Measurements from ENCODE around the gene MPHOSPH8.

The MPHOSPH8 gene, protein sequence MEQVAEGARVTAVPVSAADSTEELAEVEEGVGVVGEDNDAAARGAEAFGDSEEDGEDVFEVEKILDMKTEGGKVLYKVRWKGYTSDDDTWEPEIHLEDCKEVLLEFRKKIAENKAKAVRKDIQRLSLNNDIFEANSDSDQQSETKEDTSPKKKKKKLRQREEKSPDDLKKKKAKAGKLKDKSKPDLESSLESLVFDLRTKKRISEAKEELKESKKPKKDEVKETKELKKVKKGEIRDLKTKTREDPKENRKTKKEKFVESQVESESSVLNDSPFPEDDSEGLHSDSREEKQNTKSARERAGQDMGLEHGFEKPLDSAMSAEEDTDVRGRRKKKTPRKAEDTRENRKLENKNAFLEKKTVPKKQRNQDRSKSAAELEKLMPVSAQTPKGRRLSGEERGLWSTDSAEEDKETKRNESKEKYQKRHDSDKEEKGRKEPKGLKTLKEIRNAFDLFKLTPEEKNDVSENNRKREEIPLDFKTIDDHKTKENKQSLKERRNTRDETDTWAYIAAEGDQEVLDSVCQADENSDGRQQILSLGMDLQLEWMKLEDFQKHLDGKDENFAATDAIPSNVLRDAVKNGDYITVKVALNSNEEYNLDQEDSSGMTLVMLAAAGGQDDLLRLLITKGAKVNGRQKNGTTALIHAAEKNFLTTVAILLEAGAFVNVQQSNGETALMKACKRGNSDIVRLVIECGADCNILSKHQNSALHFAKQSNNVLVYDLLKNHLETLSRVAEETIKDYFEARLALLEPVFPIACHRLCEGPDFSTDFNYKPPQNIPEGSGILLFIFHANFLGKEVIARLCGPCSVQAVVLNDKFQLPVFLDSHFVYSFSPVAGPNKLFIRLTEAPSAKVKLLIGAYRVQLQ
- total RNA-seq, result 93.3 to 176 (median 141) reads per million in 3 experiments

DNA sequence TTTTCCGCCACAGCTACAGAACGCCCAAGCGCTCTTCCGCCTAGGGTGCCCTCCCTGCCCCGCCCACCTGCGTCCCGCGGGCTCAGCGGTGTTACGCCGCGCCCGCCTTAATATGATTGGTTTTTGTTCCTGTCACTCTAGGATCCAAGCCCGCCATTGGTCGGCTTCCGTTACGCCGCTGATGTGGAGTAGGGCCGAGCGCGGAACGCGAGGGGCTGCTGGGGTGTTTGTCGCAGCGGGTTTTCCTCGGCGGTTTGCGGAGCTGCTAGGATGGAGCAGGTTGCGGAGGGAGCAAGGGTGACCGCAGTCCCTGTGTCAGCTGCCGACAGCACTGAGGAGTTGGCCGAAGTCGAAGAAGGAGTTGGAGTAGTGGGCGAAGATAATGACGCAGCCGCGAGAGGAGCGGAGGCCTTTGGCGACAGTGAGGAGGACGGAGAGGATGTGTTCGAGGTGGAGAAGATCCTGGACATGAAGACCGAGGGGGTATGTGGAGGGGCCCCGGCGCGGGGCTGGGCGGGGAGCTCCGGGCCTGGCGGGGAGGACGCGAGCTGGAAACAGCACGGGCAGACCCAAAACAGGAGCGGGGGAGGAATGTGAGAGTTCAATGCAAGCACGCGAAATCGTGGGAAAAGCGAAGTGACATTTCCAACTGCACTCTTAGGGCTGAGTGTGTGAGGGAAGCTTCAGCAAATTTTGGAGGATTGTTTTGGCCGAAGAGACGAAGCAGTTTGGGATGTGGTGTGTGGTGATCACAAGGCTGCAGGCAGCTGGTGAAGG is at the start of gene MPHOSPH8:
Gene MPHOSPH8 (plus strand): TSS at position 181 of the 777 bp plus-strand sequence. CDS start 90 bp downstream, at position 271.
- peak; percentile 91 for DNase-seq

DNA sequence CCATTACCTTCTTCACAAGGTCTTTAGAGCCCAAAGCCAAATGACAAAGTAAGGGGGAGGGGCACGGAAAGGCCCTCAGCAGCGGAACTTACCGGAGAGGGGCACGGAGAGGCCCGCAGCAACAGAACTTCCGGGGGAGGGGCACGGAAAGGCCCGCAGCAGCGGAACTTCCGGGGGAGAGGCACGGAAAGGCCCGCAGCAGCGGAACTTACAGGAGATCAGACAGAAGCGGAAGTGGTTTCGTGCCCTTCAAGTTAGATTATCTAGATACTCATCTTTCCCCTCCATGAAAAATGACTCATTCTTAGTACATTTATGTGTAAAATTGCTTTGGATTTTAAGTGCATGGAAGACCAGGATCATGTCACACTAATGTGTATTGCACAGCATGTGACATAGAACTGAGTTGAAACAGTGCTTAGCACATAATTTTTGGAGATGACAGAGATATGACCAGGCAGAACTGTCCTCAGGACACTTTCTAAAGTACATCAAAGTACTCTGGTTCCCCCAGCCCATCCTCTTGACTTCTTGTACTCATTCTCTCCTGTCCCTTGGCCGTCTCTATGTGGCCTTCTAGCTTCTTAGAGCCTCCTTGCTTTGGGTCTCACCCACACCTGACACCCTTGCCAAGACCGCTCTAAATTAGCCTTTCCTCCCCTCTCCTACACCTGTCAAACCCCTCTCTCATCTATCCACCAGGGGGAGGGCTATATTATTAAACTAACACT is 46.4 kb upstream of the MPHOSPH8 start:
- peak; percentile 75 for DNase-seq

DNA sequence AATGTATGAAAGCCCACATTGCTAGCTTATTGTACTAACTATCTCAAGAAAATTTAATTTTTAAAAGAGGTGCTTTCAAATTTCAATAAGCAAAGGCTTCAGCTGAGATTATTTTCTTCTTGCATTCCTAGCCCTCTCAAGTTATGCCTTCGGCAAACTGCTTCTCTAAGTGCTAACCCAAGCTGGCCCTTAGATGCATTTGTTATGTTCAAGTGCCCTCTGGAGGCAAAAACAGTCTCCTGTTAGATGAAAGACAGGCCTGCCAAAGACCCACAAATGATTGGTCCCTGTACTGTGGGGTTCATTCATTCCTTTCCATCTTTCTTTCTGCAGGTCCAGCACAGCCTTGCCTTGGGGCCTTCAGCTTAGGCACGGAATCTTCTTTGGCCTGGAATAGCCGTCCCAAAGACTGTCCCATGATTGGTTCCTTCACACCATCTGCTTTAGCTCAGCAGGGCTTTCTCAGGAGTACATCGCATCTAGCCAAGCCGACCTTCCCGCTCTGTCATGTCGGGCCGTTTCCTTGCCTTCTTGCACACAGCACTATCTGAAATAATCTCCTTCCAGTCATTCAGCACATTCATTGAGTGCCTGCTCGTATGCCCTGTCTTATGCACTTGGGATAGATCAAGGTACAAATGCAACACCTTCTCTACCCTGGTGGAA is 45.7 kb upstream of the MPHOSPH8 start:
- peak; percentile 39 for DNase-seq

DNA sequence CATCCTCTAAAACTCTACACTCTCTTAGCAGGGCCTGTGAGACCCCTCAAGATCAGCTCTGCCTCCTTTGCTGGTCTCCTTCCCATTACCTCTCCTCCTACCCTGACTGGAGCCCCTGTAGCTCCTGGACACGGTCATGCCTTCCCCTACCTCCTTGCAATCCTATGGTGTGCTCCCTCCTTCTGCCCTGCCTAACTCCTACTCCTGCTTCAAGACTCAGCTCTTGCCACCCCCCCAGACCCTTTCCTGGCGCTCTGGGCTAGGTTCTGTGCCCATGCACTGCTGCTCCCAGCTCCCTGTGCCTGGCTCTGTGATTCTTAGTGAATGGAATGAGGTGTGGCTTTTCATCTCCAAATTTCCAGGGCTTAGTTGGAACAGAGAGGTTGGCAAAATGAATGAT is 44.1 kb upstream of the MPHOSPH8 start:
- DNase-seq, result no peak

DNA sequence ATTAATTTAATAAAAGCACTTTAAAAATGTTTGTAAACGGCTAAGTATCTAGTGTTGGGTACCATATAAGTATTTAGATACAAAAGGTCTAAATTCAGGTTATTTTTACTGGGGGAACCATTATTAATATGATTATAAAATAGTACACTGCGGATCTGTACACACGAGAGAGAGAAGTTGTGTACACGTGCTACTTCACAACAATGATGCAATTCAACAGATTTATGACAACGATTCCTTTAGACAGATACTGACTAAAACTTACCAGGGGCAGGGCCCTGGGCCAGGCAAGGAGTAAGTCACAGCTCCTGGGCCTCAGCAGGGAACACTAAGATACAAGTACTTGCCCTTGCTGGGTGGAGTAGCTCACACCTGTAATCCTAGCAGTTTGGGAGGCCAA is 43.0 kb upstream of the MPHOSPH8 start:
- DNase-seq, result no peak

DNA sequence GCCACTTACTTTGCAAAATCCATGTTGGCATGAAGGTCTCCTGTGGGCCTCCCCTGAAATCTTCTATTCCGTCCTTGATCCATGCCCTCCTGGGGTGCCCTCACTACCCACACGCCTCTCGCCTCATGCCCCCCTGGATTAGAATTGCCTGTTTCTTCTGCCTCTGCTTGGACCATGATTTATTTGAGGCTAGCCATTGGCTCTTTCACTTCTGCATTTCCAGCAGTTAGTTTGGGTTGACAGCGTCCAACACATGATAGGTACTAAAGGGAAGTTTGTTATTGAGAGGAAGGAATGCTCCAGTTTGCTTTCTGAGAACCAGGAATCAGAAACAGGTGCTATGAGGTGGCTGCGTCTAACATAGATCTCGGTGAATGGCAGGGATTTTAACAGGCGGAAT is 41.6 kb upstream of the MPHOSPH8 start:
- DNase-seq, result no peak

DNA sequence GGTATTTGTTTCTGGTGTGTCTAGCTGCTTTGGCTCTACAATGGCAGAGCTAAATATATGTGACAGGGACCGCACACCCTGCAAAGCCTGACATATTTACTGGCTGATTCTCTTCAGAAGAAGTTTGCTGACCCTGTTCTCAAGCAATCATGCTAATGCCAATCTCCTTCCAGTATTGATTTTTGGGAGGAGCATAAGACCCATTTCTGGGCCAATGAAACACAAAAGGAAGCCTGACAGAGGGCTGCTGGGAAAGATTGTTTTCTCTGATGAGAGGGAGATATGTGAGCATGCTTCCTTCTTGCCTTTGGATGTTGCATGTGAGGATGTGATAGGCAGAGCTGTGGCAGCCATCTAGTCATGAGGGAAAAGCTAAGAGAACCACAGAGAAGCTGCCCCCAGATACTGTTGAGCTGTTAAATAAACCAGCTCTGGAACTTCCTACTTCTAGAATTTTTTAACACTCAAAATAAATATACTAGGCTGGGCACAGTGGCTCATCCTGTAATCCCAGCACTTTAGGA is 40.7 kb upstream of the MPHOSPH8 start:
- DNase-seq, result no peak

DNA sequence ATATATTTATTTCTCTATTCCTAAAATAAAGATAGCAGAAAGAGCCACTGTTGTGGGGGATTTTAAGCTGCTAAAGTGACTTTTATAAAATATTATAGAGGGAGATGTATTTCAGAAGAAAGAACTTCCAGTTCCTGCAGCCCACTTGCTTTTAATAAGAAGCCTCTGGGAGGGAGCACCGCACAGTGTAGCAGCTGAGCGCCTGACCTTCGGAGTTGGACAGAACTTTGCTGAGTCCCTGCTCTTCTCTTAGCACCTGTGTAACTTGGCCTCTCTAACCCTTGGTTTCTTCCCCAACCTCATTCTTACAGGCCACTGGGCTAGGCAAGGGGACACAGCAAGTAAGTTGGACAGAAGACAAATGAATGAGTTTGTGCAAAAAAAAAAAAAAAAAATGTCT is 37.4 kb upstream of the MPHOSPH8 start:
- DNase-seq, result no peak

DNA sequence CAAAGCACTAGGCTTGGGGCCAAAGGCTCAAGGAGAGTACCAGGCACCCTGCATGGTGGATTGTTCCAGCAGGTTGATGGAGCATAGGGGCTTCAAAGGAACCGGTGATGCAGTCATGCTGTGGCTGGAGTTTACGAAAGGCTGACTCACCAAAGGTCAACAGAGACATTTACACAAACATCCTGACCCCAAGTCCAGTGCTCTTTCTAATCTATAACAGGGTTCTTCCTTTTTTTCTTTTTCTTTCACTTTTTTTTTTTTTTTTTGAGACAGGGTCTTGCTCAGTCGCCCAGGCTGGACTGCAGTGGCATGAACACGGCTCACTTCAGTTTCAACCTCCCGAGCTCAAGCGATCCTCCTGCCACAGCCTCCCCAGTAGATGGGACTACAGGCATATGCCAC is 36.5 kb upstream of the MPHOSPH8 start:
- no peak for DNase-seq

DNA sequence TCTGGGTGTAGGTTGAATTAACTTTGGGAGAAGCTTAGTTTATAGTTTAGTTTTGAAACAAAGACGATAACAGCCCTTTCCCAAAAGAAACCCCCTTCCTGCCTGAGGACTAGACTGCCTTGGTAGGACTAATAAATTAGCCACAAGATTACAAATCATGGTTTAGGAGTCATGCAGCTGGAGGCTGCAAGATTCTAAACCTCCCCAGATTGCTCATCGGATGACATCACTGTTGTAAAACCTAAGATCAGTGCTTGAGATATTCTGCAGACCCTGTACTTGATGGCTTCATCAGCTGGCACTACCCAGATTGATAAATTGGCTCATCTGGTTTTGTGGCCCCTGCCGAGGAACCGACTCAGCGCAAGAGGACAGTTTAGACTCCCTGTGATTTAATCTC is 35.9 kb upstream of the MPHOSPH8 start:
- no peak for DNase-seq

DNA sequence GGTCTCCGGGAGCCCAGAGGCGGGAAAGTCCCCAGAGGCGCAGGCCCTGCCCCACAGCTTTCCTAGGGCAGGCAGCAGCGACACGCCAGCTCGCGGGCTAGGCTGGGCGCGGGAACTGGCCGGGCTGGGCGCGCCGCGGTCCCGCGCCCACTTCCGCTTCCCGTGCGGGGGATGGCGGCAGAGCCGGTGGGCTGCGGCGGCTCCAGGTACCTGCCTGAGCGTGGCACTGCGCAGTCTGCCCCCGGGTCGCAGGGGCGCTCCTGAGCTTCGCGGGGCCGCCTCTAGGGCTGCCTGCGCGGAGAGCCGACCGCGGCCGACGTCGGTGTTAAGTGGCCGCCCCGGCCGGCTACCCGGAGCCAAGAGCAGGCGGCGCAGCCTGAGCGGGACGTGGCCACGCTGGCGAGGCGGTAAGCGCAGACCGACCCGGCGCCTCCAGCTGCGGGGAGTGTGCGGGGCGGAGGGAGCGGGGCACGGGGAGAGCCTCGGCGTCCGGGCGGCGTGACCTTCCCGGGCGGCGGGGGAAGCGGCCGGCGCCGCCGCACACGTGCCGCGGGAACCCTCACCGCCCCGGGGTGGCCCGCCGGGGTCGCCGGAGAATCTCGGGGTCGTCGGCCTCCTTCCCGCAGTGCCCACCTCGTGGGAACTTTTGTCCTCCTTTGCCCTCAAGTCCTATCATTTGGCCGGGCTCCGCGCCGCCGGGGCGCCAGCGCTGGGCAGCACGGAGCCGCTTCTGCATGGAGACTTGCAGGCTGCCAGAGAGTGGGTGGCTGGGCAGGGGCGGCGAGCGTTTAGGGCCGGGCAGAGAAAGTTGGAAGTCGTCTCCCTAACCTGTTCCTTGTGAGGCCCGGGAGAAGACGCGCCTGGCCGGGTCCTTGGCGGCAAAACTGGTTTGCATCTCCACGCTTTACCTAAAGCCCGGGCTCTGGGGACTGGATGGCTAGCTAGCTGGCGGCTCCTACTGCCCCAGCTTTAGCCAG is 31.4 kb upstream of the MPHOSPH8 start:
- no peak for DNase-seq

DNA sequence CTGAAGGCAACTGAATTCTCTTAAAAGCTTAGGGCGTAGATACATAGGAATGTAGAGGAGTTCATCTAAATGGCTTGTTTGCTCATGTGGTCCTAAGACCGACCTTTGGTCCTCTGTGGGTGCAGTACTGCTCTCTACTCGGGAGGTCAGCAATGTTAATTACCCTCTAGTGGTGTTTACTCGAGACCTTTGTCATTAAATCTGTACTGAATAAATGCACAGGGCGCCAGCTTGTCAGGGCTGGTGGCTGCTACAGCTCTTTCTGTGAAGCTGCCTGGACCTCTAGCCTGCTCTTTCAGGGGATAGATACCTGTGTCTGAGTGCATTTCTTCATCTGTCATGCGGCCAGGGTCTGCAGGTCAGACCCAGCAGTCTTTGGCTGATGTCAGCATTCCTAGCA is 29.2 kb upstream of the MPHOSPH8 start:
- DNase-seq, result no peak

DNA sequence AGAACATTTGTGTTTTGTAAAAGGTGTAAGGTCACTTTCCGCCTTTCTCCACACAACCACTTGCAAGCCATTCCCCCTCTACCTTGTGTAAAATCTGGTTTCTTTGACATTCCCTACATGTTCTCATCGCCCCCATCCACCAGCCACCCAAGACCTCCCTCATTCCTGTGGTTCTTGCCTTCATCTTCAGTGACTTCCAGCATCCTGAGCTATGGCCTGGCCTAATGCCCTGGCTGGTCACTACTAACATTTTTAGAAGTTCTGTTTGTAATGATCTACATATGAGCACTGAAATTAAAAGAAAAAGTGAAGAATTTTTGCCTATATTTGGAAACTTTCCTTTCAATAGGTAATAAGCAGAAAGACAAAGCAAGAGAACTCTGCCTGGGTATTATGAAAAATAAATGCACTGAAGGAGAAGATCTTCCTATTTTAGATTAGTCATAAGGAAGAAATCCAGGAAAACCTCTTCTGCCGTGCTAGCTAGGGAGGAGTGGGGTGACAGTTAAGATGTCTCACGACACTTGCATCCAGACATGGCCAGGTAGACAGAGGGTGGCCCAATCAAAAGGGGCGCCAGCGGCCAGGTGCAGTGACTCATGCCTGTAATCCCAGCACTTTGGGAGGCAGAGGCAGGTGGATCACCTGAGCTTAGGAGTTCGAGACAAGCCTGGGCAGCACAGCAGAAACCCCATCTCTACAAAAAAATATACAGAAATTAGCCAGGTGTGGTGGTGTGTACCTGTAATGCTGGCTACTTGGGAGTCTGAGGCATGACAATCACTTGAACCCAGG is 28.1 kb upstream of the MPHOSPH8 start:
- no peak for DNase-seq

DNA sequence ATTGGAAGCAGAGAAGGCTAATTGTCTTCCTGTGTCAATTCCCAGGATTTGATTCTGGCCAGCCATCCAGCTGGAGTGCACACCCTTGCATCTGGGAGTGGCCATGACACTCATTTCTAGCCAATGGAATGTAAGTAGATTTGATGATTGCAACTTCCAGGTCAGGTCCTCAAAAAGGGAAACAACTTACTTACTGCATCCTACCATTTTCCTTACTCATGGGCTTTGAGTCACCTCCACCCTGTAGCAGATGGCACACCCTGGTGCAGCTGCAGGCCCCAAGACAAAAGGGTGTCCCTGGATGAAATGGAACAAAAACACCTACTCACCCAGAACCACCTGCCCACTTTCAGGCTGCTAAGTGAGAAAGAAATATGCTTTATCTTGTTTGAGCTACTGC is 27.3 kb upstream of the MPHOSPH8 start:
- no peak for DNase-seq

DNA sequence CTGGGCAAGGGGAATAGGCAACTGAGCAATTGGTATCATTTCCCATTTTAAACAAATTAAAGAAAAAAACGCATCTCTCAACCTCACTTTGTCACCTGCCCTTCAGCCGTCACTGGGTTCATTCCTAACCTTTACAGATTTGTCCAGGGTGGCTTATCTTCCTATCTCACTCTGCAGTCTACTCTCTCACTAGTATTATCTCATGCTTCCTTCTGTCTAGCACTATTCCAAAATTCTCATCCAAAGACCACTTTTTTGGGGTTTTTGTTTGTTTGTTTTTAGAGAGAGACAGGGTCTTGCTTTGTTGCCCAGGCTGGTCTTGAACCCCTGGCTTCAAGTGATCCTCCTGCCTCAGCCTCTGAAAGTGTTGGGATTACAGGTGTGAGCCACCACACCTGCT is 26.7 kb upstream of the MPHOSPH8 start:
- no peak for DNase-seq

DNA sequence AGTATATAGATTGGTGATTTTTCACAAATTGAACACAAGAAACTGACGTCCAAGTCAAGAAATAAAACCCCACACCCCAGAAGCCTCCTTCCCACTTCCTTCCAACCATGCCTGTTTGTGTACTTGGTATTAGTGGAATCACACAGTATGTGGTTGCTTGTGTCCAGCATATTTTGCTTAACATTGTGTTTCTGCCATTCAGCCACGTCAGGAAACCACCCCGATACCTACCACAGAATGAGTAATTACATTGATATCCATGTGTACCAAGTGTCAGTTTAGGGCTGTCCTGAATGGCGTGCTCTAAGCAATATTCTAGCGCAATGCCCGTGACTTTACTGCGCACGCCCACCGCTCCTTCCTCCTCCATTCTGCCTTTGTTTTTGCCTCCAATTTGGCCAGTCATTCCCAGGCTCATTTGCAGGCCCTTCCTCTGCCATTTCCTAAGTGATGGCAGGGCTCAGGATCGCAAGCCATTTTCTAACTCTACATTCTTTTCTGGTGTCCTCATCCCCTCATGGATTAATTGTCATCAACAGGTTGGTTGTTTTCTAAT is 25.9 kb upstream of the MPHOSPH8 start:
- no peak for DNase-seq

DNA sequence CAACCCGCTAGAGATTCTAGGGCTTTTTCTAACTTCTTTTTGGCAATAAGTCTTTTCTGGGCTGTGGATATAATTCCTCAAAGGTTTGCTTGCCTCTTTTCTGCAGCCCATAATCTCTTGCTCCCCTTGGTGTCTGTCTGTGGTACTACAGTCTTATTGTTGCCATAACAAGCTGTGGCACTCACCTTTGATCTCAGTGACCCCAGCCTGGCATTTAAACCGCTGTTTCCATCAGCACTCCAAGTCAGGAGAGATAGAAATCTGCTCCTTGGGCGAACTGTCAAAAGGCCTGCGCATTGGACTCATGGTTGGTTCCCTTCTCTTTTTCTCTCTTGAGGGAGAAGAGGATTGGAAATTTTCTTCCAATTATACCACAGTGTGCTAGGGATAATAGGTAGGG is 14.5 kb upstream of the MPHOSPH8 start:
- DNase-seq, result no peak

DNA sequence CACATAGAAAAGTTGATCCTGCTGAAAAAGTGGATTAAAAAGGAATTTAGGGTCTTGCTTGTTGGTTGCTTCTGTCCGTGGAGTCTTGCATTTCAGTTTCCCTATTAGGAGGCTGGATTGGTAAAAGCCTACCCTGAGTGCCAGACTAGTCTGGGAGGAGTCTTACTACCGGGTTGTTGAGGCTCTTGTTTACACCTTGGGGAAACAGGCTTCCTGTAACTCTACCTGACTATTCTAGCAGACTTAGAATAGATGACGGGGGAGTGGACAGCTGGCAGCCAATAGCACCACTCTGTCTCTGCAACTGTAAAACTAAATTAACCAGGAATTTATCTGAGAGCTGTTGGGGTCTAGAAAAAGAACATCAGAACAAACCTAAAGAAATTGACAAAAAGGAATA is 11.3 kb upstream of the MPHOSPH8 start:
- no peak for DNase-seq

DNA sequence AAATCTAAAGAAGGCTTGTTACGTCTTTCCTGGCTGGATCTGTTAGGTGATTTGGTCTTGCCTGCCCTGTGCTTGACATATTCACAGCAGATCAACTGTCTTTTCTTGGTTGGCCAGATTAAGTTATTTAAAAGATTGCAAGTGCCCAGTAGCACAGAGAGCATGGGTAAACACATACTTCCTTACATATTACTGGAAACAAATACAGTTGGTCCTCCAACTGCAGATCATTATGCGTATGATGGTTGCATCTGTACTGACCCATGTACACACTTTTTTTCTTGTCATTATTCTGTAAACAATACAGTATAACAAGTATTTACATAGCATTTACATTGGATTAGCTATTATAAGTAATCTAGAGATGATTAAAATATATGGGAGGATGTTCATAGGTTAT is 9.2 kb upstream of the MPHOSPH8 start:
- no peak for DNase-seq
